ENCODE data around the gene PRCP.

Gene PRCP

DNA sequence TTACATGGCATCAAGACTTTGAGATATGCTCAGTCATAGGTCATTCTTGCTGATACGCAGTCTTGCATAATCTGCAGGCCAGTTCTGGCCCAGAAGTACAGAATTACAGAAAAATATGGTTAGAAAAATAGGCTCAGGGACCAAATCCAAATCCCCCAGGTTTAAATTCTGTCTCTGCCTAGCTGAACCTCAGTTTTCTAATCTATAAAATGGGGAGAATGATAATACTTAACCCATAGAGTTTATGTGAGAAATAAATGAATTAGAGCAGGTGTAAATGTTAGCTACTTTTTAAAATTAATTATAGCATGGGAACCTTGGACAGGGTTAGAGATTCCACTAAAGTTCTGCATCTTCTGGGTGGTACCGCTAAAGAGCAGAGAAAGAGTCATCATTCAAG lies 114.2 kb downstream of the PRCP start:
- no peak for DNase-seq (ENCODE audit: low read depth)

DNA sequence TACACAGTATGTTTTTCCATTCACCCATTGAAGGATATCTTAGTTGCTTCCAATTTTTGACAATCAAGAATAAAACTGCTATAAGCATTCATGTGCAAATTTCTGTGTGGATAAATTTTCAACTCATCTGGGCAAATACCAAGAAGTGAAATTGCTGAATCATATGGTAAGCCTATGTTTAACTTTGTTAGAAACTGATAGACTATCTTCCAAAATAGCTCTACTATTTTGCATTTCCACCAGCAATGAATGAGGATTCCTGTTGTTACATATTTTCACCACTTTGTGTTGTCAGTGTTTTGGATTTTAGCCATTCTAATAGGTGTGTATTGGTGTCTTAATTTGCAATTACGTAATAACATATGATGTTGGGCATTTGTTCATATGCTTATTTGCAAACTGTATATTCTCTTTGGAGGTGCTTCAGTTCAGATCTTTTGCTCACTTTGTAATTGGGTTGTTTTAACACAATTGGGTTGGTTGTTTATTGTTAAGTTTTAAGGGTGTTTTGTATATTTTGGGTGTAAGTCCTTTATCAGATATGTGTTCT lies 117.3 kb downstream of the PRCP start:
- no peak for DNase-seq (ENCODE audit: low read depth)

DNA sequence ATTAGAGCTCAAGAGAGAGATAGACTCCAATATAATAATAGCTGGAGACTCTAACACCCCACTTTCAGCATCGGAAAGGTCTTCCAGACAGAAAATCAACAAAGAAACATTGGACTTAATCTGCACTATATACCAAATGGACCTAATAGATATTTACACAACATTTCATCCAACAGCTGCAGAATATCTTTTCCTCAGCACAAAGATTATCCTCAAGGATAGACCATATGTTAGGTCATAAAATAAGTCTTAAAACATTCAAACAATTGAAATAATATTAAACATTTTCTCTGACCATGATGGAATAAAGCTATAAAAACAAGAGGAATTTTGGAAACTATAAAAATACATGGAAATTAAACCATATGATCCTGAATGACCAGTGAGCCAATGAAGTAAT lies 121.5 kb downstream of the PRCP start:
- no peak for DNase-seq (ENCODE audit: low read depth)

DNA sequence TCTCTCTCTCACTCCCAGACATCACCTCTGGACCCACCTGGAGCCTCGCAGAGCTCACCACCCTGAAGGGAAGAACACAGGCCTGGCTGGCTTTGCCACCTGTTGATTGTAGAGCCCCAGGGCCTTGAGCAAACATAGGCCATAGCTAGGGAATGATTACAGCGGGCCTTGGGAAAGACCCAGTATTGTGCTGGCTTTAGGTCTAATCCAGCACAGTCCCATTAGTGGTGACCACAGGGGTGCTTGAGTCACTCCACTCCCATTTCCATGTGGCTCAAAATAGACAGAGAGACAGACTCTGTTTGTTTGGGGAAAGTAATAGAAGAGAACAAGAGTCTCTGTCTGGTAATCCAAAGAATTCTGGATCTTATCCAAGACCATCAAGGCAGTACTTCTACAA lies 123.9 kb downstream of the PRCP start:
- no peak for DNase-seq (ENCODE audit: low read depth)

DNA sequence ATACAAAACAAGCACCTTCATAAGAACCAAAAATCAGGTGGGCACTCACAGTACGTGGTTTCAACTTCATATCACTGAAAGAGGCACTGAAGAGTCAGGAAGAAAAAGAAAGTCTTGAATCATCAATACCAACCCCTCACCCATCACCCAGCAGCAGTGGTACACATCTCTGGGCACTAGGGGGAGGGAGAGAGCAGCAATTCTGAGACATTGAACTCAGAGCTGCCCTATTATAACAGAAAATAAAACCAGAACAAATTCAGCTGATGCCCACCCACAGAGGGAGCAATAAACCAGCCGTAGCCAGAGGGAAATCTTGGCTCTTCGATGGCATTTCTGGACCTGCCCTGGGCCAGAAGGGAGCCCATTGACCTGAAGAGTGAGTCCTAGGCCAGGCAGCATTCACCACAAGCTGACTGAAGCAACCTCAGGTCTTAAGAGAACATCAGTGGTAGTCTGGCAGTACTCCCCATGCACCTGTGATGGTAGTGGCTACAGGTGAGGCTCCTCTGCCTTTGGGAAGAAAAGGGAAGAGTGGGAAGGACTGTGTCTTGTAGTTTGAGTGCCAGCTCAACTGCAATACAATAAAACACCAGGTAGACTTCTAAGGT lies 124.4 kb downstream of the PRCP start:
- no peak for DNase-seq (ENCODE audit: low read depth)

DNA sequence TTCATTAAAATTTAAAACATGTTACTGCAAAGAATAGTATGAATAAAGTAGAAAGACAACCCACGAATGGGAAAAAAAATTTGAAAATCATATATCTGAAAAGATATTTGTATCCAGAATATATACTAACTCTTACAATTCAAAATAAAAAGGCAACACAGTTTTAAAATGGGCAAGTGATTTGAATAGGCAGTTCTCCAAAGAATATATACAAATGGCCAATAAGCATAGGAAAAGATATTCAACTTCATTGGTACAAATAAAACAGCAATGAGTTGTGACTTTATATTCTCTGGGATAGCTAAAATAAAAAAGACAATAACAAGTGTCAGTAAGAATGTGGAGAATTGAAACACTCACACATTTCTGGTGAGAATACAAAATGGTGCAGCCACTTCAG lies 125.0 kb downstream of the PRCP start:
- no peak for DNase-seq (ENCODE audit: low read depth)

All from CMK (cell line).